ENCODE measurements around the gene ZNF891.

GRCh38 chr12:133145981-133146380 lies 15.9 kb upstream of the ZNF891 start:
- TF ChIP-seq GATA2 (IDR thresholded peaks at IDR 0.05; ENCODE audit: low read depth, low read length) (no peak), GATA3 (IDR thresholded peaks at IDR 0.05; ENCODE audit: low read depth, low read length) (no peak)

Measured in SH-SY5Y (cell line).